Measurements from ENCODE around the gene RABGAP1L.

The RABGAP1L gene

DNA sequence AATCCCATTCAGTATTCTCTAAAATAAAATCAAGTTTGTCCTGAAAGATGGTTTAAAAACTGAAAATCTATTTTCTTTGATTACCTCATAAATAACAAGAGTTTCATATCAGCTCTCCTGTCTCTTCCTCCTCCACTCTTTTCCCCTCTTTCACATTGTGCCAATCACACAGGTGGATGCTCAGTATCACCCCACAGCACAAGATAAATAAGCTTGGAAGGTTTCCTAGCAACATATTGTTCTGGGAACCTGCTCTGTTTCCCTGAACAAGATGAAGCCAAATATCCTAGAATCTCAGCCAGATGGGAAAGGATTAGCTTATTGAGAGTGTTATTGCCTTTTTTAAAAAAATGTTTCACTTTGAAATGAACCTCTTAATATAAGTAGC is 794.7 kb downstream of the RABGAP1L start:
- no peak for DNase-seq

DNA sequence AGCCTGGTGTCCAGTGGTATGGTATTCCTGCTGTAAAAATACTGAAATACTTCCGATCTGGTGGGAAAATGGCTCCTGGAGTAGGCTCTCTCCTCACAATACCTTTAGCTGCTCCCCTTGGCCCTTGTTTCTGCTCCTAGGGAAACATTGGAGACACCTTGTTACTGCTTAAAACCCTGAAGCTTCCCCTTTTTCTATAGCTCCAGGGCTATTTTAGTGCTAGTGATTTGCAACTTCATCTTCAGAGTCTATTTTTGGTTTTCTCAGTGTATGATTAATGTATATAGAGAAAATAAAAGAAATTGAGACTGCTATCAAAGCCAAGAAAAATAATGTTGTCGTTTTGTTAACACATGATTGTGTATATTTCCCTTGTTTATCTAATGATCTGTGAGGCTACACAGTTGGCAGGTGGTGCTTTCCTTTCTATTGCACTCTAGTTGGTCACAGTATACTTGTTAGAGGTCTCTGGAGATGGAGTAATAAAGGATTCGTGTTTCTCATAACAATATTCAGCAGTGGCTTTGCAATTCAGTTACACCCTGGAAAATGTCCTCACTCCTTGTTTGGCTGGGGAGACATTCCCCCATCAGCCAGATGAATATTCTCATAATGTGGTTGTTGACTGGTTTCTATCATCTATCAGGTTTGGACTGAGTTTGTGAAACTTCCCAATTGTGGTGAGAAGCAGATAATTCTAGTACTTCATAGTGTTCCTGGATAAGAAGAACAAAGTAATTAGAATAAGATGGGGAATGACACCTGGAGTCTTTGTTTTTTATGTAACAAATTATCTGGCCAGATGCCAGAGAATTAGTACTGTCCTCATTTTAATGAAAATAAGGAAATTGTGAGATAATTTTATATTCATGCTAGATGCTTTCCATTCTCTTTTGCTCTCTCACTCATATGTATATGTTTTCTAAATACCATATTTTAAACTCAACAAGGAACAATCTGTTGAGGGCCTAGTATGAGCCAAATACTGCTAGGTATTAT is 795.6 kb downstream of the RABGAP1L start:
- no peak for DNase-seq

DNA sequence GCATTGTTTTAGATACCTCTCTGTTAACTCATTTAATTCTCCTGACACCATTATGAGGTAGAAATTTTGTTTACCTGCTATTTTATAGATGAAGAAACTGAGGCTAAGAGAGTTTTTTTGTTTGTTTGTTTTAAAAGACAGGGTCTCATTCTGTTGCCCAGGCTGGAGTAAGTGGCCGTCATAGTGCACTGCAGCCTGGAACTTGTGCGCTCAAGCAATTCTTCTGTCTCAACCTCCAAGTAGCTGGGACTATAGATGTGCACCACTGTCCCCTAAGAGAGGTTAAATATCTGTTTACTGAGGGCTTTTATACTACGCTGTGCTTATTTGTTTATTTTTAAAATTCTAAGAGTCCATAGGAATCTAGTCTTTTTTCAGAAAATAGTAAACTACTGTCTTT is 796.8 kb downstream of the RABGAP1L start:
- DNase-seq = no peak

- no peak for DNase-seq
Measured at GRCh38 chr1:174956976-174957375, 797.7 kb downstream of the RABGAP1L start.

- no peak for DNase-seq
Measured at GRCh38 chr1:174957829-174958228, 798.5 kb downstream of the RABGAP1L start.

DNA sequence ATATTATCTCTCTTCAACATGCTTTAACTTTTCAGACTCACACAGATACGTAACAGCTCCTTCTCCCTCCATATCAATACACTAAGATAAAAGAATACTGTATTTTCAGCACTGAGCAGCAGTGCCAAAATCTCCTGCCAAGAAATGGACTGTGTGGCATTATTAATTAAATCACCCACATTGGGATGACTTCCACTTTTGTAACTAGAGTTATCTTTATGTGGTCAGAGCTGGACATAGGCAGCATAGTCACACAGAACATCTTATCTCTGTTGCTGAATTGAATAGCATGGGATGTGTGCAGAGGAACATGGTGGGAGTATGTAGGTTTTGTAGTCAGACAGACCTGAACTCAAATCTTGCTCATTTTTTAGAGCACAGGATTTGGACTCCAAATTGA is 799.1 kb downstream of the RABGAP1L start:
- no peak for DNase-seq

DNA sequence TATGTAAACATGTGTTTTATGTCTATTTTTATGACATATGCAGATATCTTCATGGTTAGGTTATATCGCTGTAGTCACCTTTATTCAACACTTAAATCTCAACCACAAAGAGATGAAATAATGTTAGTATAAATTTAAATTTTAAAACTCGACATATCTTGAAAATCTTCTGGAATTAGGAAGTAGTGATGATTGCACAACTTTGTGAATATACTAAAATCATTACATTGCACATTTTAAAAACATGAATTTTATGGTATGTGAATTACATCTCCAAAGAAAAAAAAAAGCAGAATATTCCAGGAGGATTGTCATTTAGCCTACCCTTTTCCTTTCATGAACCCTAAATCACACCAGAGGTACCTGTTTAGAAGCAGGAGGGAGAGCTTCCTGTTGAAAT is 801.0 kb downstream of the RABGAP1L start:
- no peak for DNase-seq

DNA sequence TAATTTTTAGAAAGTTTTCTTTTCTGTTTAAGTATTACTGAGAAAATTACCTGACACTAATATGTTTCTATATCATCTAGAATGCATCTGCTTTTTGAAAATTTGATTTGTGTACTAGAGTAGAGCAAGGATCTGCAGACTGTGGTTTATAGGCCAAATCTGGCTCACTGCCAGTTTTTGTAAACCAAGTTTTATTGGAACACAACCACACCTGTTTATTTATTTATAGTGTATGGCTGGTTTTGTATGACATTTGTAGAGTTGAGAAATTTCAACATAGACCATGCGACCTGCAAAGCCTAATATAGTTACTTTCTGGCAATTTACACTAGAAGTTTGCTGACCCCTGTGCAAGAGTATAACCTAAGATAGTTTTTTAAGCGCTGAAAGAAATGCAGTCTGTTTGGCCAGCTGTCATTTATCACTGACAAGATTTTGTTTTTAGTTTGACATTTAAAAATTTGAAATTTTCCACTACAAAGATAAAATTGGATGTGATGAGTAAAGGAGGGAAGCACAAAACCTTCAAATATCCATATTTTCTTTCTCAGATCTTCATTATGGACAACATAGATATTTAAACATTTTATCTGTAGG is 804.3 kb downstream of the RABGAP1L start:
- no peak for DNase-seq

GRCh38 chr1:174964261-174964971 is 805.1 kb downstream of the RABGAP1L start:
- DNase-seq = no peak

DNA sequence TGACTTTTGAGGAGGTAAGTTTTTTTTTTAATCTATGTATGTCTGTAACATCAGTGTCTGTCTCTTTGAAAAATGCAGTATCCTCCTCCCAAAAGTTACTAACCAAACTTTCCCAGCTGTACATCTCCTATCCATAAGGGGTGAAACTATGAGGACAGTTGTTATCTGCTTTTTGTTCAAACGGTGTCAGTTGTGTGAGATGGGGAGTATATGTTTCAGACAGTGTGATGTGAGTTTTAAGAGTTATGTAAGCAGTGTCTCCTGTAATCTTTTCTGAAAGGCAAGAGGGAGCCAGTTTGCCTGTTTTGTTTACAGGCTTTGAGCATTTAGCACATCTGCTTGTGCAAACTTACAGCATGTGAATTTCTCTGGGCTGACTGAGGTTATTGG is 805.6 kb downstream of the RABGAP1L start:
- DNase-seq = peak; percentile 31

GRCh38 chr1:174965362-174966007 is 806.2 kb downstream of the RABGAP1L start:
- peak; percentile 35 for DNase-seq

DNA sequence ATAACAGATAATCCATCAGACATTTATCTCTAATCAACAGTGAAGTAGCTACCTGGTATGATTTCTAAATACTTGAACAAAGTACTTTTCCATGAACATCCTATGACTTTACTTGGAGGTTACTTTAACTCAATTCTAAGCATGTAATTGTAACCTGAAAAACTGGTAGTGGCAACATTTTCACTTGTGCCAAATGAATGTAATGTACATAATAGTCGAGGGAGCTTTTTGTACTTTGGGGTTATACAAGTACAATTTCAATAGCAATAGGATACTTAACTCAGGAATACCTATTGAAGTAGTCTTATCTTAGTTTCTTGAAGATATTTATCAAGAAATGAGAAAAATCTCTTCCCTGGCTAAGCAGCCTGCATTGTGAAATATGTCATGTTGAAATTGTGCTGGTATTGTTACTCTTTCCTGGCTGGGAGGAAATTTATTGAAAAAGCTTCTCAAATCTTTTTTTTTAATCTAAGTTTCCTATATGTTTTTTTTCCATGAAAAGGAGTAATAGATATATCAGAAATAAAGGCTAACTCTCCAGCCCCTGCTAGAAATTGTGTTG is 806.8 kb downstream of the RABGAP1L start:
- no peak for DNase-seq

DNA sequence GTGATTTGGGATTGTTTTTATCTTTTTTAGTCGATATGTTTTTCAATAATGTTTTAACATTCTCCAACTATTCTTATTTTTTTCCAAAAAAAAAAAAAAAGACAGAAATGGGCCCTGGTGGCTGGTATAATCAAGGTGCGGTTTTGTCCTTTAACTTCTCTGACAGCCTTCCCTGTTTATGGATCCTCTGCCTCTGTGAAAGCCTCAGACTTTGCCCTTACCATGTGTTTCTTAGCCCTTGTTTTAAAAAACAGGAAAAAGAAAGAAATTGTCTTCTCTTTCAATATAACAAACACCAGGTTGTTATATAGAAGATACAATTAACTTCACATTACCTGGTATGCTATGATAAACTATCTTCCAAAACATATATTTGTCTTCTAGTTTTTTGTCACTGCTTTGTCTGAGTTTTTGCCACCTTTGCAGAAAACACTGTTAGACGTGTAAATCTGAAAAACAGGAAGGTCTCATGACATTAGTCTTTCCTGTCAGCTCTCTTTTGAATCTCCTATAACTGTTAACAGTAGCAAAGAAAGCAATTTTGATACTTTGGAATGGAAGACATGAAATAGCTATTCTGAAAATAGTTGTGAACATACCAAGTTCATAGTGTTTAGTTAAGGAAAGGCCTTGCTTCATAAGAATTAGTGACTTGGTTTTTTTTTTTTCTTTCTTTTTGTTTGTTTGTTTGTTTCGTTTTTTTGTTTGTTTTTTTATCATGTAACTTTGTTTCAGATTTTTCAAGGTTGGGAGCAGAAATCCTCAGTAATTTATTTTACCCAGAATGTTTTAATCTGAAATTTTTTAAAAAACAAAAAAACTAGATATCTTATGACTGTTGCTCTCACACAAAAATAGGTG is 808.8 kb downstream of the RABGAP1L start:
- DNase-seq = no peak

DNA sequence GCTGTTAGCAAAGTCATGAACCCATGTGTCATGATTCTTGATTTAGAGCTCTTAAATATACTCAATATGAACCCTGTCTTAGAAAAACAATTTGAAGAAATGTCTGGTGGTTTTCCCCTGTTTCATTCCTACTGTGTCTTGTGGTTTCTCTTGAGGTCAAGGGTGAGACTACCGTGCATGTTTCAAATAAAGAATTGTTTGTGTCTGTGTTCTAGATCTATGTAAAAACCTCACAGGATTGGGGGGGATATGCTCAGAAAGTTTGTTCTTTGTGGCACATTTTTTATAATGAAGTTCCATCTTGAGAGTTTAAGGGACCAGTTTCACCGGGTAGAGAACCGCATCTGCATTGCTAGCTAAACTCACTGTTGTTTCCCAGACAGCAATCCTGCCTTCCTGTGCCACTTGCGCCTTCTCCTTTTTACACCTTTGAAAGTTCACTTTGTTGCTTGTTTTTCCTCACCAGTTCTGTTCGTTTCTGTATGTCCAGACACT is 809.5 kb downstream of the RABGAP1L start:
- DNase-seq = peak; percentile 32

DNA sequence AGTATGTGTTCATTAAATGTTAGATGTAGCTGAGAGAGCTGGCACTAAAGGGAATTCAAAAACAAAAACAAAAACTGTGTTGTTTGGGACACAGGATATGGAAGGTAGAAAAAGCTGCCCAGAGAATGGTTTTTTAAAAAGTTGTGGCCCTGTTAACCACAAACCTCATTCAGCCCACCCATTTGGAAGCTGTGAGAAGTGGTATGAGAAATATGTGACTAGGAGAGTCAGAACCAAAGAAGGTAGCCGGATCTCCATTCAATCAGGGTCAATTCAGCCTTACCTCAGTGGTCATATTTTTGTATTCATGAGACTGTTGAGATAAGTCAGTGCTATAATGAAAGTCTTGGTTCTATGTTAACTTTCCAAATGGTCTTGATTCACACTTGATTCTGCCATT is 810.7 kb downstream of the RABGAP1L start:
- DNase-seq = no peak

DNA sequence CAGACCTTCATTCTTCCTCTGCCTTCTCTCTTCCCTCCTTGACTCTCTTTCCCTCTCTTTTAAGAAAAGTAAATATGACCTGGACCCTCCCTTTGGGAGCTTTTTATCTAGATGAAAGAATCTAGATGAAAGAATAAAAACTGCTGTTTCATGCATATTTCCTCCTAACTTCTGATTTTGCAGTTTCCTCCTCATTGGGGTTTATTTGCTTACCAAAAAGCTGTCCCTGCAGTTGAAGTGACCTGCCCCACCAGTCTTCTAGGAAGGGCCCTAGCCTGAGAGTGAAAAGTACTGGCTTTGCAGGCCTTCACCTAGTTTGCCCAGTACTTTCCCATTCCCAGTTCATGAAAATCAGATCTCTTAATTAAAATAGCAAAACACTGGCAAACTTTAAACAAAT is 812.1 kb downstream of the RABGAP1L start:
- no peak for DNase-seq

DNA sequence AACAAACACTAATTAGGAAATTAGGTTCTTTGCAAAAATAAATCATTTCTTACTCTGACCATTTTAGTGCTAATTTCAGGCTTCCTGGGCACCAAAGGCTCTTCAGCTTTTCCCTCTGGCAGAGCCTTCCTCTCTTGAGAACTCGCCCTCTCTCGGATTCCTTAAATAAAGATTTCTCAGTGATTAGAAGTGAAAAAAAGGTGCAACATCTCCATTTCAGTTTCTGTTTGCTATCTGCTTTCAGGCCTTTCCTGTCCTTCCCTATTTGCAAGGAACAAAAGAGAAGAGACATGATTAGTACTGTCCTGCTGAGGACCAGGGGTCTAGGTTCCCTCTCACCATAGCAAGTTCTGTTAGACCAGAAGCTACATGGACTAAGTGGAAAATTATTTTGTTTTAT is 812.6 kb downstream of the RABGAP1L start:
- no peak for DNase-seq

DNA sequence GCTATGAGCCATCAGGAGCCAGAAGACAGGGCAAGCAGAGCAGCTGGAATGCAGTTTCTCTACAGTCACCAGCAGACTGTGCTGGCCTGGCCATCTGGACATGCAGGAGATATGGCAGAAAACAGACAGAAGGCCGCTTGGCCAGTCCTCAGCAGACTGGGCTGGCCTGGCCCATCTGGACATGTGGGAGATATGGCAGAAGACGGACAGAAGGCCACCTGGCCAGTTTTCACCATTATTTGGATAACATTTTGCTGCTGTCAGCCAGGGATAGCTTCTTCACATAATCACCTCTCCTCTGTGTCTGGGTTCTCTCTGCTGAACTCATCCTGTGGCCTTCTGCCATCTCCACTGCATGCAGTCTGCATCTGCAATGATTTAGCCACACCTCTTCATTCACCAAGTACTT is 815.4 kb downstream of the RABGAP1L start:
- no peak for DNase-seq

DNA sequence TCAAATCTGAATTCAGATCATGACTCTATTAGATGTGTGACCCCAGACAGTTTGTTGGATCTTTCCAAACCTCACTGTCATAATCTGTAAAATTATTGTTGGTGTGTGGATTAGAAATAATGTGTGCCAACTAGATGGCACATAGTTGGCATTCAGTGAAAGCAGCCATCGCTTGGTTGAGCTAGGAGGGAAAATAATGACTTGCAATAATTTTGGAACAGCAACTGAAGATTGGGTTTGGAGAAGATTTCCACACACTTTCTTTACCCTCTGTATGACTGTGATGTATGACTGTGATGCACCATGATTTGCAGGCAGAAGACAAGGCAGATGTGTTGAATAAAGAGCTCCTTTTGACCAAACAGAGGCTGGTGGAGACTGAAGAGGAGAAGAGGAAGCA is 816.4 kb downstream of the RABGAP1L start:
- no peak for DNase-seq

- DNase-seq = no peak
Measured at GRCh38 chr1:174976436-174977108, 817.3 kb downstream of the RABGAP1L start.

Data from CD4-positive, alpha-beta T cell treated with Interleukin-15 for 1 hour (primary cell).